ENCODE results near the gene RNU6-9.
"Not testable (repeated sequence)": the region's sequence is repeated elsewhere in the genome, so short reads cannot be mapped to it uniquely, and the experiment has no call there.

RNU6-9 gene

GRCh38 chr19:861756-862580, 31.3 kb upstream of the RNU6-9 start:
- DNase-seq = peak; percentile 80

- no peak for DNase-seq
These were observed 30.5 kb upstream of the RNU6-9 start for GRCh38 chr19:862581-863314.

- DNase-seq = no peak
These were observed 30.0 kb upstream of the RNU6-9 start for GRCh38 chr19:863315-863620.

GRCh38 chr19:866769-867300, 26.4 kb upstream of the RNU6-9 start:
- no peak for DNase-seq

DNA sequence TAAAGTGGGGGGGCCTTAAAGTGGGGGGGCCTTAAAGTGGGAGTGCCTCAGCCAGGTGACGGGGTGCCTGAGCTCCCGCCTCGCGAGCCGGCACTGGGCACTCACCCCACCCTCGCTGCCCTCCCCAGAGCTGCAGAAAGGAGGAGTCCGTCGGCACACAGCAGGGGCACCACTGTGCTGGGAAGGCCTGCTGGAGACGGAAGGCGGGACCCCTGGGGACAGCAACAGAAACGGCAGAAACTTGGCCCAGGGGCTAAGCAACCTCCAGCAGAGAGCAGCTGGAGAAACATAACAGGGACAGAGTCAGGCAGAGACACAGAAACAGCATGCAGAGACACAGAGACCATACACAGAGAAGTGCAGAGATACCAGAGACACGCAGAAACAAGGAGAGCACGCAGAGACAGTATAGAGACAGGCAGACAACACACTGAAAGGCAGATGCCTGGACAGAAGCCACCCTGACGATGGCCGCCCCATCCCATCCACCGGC, 25.9 kb upstream of the RNU6-9 start:
- DNase-seq = no peak

- no peak for DNase-seq
These were observed 25.3 kb upstream of the RNU6-9 start for GRCh38 chr19:867855-868457.

DNA sequence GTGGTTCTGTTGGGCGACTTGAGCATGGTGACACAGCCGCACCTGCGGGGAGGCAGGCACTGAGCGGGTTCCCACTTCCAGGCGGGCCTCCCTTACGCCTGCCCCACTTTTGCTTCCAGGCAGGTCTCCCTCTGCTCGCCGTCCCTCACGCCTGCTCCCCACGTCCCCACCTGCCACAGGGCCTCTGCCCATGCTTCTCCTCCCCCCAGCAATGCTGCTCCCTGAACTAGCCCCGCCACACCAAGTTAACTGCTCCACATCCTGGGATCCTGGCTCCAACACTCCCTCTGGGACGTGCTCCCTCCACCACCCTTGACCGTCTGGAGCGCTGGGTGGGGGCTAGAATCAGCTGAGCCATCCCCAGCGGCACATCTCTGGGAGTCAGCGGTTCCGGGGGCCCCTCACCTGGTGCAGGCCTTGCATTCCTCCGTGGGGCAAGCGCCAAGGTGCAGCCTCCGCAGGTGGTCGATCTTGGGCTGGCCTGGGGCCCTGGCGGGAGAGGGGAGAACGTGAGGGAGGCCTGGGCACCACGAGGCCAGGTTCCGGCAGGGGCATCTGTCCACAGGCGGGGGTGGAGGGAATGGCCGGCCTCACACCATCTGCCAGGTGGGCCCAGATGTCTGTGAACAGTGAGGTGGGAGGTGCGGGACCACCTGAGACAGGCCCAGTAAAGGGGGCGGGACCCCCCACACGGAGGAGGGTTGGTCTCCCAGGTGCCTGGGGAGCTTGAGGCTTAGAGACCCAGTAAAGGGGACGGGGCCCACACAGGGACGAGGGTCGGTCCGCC, 24.6 kb upstream of the RNU6-9 start:
- DNase-seq = no peak

DNA sequence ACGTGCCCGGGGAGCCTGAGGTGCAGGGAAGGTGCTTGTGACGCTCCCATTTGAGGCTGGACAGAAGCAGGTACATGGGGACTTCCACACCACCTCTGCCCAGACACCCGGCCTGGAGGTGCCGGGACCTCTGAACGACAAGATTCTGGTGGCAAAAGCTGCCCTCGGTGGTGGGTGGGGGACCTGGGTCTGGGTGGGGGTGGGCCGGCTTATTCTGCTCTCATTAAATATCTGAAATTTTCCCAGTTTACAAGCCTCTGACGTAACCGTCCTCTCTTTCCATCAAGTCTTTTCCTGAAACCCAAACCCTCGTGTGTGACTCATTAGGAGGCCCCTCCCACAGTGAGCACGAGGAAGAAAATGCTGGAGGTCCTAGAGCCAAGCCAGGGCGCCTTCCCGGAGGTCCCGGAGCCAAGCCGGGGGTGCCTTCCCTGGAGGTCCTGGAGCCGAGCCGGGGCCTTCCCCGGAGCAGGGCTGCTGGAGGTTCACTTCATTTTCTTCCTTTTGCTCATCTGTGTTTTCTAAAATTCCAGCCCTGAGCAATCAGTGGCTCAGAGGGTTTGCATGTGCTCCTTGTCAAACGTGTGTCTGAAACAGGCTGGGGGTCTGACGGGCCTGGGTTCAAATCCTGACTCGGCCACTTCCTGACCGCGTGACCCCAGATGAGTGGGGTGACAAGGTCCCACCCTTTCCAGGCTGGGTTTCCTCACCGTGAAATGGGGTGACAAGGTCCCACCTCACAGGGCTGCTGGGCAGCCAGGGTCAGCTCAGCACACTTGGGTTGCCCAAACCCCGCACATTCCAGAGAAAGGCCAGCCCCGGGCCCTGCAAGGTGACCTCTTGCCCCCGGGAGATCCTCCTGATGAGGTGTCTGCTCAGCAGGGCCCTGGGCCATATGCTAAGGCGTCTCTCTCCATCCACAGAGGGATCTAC, 23.8 kb upstream of the RNU6-9 start:
- no peak for DNase-seq

DNA sequence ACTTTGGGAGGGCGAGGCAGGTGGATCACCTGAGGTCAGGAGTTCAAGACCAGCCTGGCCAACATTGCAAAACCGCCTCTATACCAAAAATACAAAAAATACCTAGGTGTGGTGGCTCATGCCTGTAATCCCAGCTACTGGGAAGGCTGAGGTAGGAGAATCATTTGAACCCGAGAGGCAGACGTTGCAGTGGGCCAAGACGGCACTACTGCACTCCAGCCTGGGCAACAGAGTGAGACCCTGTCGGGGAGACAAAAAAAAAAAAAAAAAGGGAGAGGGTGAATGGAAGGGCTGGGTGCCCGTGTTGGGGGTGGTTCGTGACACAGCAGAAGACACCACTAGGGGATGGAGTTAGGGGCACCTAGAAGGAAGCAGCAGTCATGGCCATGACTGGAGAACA, 23.0 kb upstream of the RNU6-9 start:
- no peak for DNase-seq

DNA sequence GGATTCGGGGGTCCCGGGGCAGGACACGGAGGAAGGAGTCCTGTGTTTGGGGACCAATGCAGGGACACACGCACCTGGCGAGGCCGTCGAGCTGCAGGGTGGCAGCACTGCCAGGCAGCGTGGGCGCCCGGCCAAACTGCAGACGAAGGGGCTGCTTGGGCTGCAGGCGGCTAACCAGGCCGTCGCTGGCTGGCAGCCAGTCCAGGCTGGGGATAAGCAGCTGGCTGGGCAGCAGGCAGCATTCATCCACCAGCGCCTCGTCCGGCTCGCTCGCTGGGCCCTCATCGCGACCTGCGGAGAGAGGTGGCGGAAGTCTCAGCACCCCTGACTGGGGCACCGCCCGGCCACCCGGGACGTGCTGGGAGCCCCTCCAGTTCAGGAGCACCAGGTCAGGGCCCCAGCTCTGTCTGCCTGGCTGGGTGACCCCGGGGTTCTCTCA, 22.3 kb upstream of the RNU6-9 start:
- DNase-seq = no peak

GRCh38 chr19:871446-872265, 21.6 kb upstream of the RNU6-9 start:
- DNase-seq = no peak

DNA sequence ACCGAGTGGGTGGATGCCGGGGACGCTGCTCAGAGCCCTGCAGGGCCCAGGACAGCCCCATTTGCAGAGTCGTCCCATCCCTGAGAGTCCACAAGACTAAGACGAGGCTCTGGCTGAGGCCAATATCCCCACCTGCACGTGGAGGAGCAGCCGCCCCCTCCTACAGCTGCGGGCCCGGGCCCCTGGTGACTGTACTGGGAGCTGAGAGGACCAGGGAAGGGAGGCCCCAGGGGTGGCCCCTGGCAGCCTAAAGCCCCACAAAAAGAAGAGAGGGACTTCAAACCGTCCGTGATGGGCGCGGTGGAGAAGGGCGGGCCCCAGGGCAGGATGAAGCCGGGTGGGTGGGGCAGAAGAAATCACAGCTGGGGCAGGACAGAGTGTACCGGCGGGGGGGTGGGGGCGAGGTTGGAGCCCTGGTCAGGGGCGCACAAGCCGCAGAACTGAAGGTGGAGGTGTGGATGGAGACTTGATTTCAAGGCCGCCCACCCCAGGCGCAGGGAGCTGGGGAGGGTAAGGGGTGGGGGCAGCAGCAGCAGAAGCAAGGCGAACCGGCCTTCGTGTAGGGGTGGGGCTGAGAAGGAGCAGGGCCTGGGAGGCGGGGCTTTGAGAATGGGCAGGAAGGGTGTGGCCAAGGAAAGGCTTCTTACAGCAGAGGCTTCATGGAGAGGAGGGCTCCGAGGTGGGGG, 20.9 kb upstream of the RNU6-9 start:
- no peak for DNase-seq

DNA sequence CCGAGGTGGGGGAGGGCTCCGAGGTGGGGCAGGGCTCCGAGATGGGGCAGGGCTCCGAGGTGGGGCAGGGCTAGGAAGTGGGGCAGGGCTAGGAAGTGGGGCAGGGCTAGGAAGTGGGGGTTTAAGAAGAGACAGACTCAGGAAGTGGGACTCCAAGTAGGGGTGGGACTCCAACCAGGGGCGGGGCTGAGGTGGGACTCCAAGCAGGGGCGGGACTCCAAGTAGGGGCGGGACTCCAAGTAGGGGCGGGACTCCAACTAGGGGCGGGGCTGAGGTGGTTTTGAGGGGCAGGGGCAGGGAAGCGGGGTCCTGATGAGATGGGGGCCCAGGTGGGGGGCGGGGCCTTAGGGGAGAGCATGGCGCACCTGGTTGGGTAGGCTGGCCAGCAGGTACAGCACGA, 20.2 kb upstream of the RNU6-9 start:
- no peak for DNase-seq

- no peak for DNase-seq
These were observed 19.7 kb upstream of the RNU6-9 start for GRCh38 chr19:873561-874041.

GRCh38 chr19:875265-875879, 17.9 kb upstream of the RNU6-9 start:
- no peak for DNase-seq

DNA sequence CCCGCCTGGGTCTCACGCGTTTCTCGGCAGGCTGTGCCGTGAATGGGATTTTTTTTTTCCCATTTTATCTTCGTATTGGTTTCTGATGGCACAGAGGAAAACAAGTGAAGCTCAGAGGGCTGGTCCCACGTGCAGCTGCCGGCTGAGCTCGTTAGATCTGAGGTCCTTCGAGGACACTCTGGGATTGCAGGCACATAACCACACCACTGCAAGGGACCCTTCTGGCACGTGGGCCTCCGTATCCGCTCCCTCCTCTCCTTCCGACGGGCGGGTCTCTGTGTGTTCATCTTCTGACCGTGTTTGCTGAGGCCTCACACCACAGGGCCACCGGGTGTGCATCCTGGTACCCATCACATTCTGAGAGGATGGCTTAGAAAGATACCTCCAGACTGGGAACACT, 17.2 kb upstream of the RNU6-9 start:
- DNase-seq = no peak

DNA sequence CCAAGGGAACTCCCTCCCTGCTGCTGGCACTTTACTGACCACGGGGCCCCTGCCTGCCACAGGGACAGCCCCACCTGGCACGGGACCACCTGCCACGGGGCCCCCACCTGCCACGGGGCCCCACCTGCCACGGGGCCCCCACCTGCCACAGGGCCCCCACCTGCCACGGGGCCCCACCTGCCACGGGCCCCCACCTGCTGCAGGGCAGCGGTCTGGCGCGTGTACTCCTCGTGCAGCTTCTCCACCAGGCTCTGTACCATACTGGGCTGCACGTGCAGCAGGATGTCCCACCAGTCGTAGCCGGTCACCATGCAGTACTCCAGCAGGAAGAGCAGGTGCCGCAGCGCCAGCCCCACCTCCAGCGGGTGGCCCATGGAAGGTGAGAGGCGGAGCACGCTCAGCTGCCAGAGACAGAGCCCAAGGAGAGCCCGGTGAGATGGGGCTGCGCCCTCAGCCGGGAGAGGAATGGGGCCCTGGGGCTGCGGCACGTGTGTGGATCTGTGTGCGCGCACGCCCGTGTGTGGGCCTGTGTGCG, 16.4 kb upstream of the RNU6-9 start:
- DNase-seq = no peak

GRCh38 chr19:877992-878660, 15.2 kb upstream of the RNU6-9 start:
- DNase-seq = not testable (repeated sequence)
